ENCODE data around the gene OSBPL10.
"Not testable (repeated sequence)": the region's sequence is repeated elsewhere in the genome, so short reads cannot be mapped to it uniquely, and the experiment has no call there.

Gene OSBPL10

GRCh38 chr3:32003380-32003779 lies 22.3 kb upstream of the OSBPL10 start:
- ChIA-PET POLR2A (no interaction called here), CTCF (no interaction called here)

DNA sequence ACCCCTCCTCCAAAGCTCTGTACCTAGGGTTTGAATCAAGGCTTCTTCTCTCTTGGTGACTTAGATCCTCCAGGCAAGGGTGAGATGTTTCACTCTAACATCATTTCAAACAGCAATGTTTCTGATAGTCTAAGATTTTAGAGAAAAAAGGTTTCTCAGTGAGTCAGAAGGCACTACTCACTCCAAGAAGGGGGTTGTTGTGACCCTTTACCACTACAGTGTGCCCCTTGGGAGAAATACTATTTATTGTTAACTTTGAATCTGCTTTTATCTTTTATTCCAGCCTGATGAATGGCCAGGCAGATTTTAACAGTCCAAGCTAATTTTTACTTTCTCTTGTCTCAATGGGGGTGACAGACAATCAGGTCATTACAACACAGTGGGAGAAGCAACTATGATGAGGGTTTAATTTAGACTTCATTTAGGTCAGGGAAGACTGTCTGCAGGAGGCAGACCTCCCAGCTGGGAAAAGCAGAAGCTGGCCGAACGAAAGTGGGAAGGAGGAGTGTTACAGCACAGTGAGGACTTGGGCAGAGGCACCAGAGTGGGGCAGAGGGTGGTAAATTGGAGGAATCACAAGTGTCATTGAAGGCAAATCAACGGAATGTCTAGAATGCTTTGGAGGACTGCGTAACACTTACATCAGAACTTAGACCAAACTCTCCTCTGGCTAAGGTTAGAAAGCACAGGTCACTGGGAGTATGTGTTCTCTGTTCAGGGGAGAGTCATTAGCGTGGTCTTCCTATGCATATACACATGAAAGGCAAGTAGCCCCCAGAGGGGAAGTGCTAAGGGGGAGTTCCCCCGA lies 21.7 kb upstream of the OSBPL10 start:
- DNase-seq (ENCODE audit: low read depth, low spot score), result no peak
- H3K4me3 ChIP-seq (ENCODE audit: low read depth, low read length), result no peak overlapping the region
- ChIA-PET POLR2A (no interaction called here), CTCF (interaction anchor here (1.1 kb wide), 1 partner anchor 16 kb away, joined by 3 read pairs; no protein-coding TSS in a partner anchor)
- TF ChIP-seq CTCF (IDR thresholded peaks at IDR 0.05; ENCODE audit: insufficient read depth, low read length, missing control alignments), result no peak

More at GRCh38 chr3:32003380-32003779, 22.3 kb upstream of the OSBPL10 start:
- DNase-seq (ENCODE audit: low read depth, low spot score), result no peak
- H3K4me3 ChIP-seq (ENCODE audit: low read depth, low read length), result no peak overlapping the region
- no peak for TF ChIP-seq CTCF (IDR thresholded peaks at IDR 0.05; ENCODE audit: insufficient read depth, low read length, missing control alignments)

DNA sequence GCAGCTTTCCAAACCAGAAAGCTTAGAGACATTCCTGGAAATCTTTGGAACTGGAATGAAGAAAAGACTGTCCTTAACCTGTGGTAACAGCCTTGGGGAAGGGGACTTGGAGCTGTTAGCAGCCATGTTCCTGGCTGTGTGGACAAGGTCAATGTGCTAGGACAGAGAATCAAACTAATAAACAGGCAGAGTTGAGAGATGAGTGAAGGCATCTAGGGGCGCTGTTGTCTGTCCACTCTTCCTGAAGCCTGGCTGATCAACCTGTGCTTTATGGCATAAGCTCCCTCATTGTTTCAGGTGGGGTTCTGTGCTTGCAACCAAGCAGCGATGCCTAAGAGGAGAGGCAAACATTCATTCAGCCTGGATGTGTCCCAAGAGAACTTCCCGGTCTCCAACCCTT lies 19.8 kb upstream of the OSBPL10 start:
- ChIA-PET CTCF (no interaction called here), POLR2A (no interaction called here)
- no peak overlapping the region for H3K4me3 ChIP-seq (ENCODE audit: low read depth, low read length)
- no peak for DNase-seq (ENCODE audit: low read depth, low spot score)
- no peak for TF ChIP-seq CTCF (IDR thresholded peaks at IDR 0.05; ENCODE audit: insufficient read depth, low read length, missing control alignments)

DNA sequence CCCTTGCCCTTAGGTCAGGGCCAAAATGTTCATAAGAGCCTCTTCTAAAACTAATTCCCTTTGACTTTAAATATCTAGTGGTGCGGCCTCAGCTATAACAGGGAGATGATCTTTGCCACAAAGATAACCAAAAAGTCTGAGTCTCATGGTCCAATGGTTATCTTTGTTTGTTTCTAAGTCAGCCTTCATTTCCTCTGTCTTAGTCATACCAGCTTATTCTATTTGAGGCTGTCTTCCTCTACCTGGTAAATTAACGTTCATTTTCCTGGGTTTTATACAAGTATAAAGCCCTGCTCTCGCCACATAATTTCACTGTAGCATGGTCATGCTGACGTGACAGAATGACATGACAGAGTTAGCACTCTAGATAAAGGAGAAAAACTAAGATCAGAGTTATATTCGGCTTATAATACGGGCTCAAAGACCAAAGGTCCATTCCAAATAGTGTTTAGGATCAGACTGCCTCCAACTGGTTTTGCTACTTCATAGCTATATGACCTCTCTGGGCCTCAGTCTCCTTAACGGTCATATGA lies 18.9 kb upstream of the OSBPL10 start:
- POLR2A ChIA-PET, result no interaction called here
- H3K4me3 ChIP-seq (ENCODE audit: low read depth, low read length), result no peak overlapping the region
- TF ChIP-seq CTCF (IDR thresholded peaks at IDR 0.05; ENCODE audit: insufficient read depth, low read length, missing control alignments), result no peak
- DNase-seq (ENCODE audit: low read depth, low spot score), result no peak
- CTCF ChIA-PET, result no interaction called here

- DNase-seq (ENCODE audit: low read depth, low spot score), result no peak
- no peak for TF ChIP-seq CTCF (IDR thresholded peaks at IDR 0.05; ENCODE audit: insufficient read depth, low read length, missing control alignments)
- ChIA-PET CTCF (no interaction called here), POLR2A (no interaction called here)
- H3K4me3 ChIP-seq (ENCODE audit: low read depth, low read length), result no peak overlapping the region
Measured at GRCh38 chr3:31997500-31997899, 16.4 kb upstream of the OSBPL10 start.

DNA sequence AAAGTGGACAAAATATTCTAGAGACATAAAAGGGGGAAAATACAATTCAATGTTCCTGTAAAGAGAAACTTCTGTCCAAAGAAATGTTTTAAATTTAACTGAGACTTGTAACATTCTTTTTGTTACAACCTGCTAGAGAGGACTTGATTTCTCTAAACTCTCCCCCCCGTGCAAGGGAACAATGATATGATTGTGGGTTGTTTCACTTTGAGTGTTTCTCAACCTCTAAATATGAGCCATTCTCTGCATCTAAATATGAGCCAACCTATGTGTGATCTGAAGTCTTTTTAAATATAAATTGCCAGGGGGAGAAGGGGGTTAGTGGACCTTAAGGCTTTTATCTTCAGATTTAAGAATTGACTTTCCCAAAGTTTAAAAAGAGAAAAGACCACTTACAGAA lies 15.1 kb upstream of the OSBPL10 start:
- no peak for DNase-seq (ENCODE audit: low read depth, low spot score)
- no peak for TF ChIP-seq CTCF (IDR thresholded peaks at IDR 0.05; ENCODE audit: insufficient read depth, low read length, missing control alignments)
- CTCF ChIA-PET, result no interaction called here
- H3K4me3 ChIP-seq (ENCODE audit: low read depth, low read length), result no peak overlapping the region
- POLR2A ChIA-PET, result no interaction called here

- DNase-seq (ENCODE audit: low read depth, low spot score); H3K4me3 ChIP-seq (ENCODE audit: low read depth, low read length); POLR2A ChIA-PET; CTCF ChIA-PET: not testable (repeated sequence)
Measured at GRCh38 chr3:31995026-31995425, 14.0 kb upstream of the OSBPL10 start.
